Neural cell (in vitro differentiated cells): ENCODE data around the gene ADCY5. TPM values are rescaled to one million over a fixed set of nuclear protein-coding genes. Genes with fewer than 3 reads are reported as not detected.

ENCODE experiments used
- H2AFZ ChIP-seq: fragments of 200-600, 300-800 bp; sonication (generic), shearing (Covaris generic); 2 replicates; pipeline ENCODE4 v1.6.0; 2014; ENCODE audit warnings: low read depth, mild to moderate bottlenecking, antibody characterized with exemption, low read length, moderate library complexity
- H3F3A ChIP-seq: fragments of 200-600 bp; shearing (Covaris generic); 2 replicates; pipeline ENCODE4 v1.6.1; 2016; ENCODE audit warnings: mild to moderate bottlenecking, moderate library complexity, mixed read lengths, antibody characterized with exemption, low read length; ENCODE audit not compliant: insufficient read depth, poor library complexity, severe bottlenecking
- H3K27ac ChIP-seq: fragments of 200-600, 300-800 bp; sonication (generic), shearing (Covaris generic); 2 replicates; pipeline ENCODE4 v1.5.1; 2014; ENCODE audit warnings: mild to moderate bottlenecking, low read length, moderate library complexity
- H3K27me3 ChIP-seq: fragments of 300-800, 200-600 bp; sonication (generic), shearing (Covaris generic); 2 replicates; pipeline ENCODE4 v1.6.0; 2014; ENCODE audit warnings: mild to moderate bottlenecking, low read depth, low read length, moderate library complexity; ENCODE audit not compliant: insufficient read depth
- H3K36me3 ChIP-seq: fragments of 300-800, 200-600 bp; sonication (generic), shearing (Covaris generic); 2 replicates; pipeline ENCODE4 v1.5.1; 2014; ENCODE audit warnings: mild to moderate bottlenecking, antibody characterized with exemption, low read length, moderate library complexity; ENCODE audit not compliant: insufficient read depth
- H3K4me2 ChIP-seq: fragments of 300-800, 200-600 bp; sonication (generic), shearing (Covaris generic); 2 replicates; pipeline ENCODE4 v1.6.0; 2014; ENCODE audit warnings: mild to moderate bottlenecking, low read length
- H3K4me3 ChIP-seq: fragments of 300-800, 200-600 bp; sonication (generic), shearing (Covaris generic); 2 replicates; pipeline ENCODE4 v1.5.1; 2014; ENCODE audit warnings: mild to moderate bottlenecking, low read length, moderate library complexity
- H3K79me2 ChIP-seq: fragments of 200-600 bp; shearing (Covaris generic); replicated peaks from 2 replicates; pipeline ENCODE4 v1.6.0; 2014; ENCODE audit warnings: mild to moderate bottlenecking, low read length, moderate library complexity; ENCODE audit not compliant: insufficient read depth
- H3K9ac ChIP-seq: fragments of 300-800, 200-600 bp; sonication (generic), shearing (Covaris generic); 2 replicates; pipeline ENCODE4 v1.6.1; 2016; ENCODE audit warnings: mild to moderate bottlenecking, low read length, mixed read lengths
- H3K9me2 ChIP-seq: fragments of 200-600 bp; shearing (Covaris generic); 2 replicates; pipeline ENCODE4 v1.6.1; 2016; ENCODE audit warnings: mild to moderate bottlenecking, low read length, mixed read lengths; ENCODE audit not compliant: insufficient read depth
- H3K9me3 ChIP-seq: fragments of 200-600, 300-800 bp; sonication (generic), shearing (Covaris generic); 2 replicates; pipeline ENCODE4 v1.6.1; 2016; ENCODE audit warnings: mild to moderate bottlenecking, mixed run types, low read length, moderate library complexity, mixed read lengths
- H4K20me1 ChIP-seq: fragments of 200-600 bp; shearing (Covaris generic); 2 replicates; pipeline ENCODE4 v1.6.1; 2016; ENCODE audit warnings: mild to moderate bottlenecking, mixed run types; ENCODE audit not compliant: insufficient read depth
- CTCF ChIP-seq: fragments of 450-650 bp; IDR thresholded peaks from 2 replicates; pipeline ENCODE4 v1.5.1; 2014; ENCODE audit warnings: antibody characterized with exemption, mild to moderate bottlenecking, moderate library complexity; ENCODE audit not compliant: poor library complexity, severe bottlenecking
- EP300 ChIP-seq: fragments of 450-650 bp; conservative IDR thresholded peaks from 2 replicates; pipeline ENCODE4 v1.6.1; 2014; ENCODE audit warnings: antibody characterized with exemption, mild to moderate bottlenecking, moderate library complexity; ENCODE audit not compliant: poor library complexity, severe bottlenecking
- EZH2 ChIP-seq: fragments of 200-600, 300-800 bp; shearing (Covaris generic), sonication (generic); IDR thresholded peaks from 2 replicates; pipeline ENCODE4 v1.6.1; 2014; ENCODE audit warnings: antibody characterized with exemption, low read length, borderline replicate concordance, mild to moderate bottlenecking; ENCODE audit not compliant: insufficient read depth, poor library complexity, severe bottlenecking
- MXI1 ChIP-seq: fragments of 450-650 bp; conservative IDR thresholded peaks from 2 replicates; pipeline ENCODE4 v1.6.1; 2014; ENCODE audit warnings: antibody characterized with exemption, mild to moderate bottlenecking; ENCODE audit not compliant: poor library complexity, severe bottlenecking
- POLR2AphosphoS5 ChIP-seq: IDR thresholded peaks from 2 replicates; pipeline ENCODE4 v1.6.1; 2012
- RAD21 ChIP-seq: fragments of 450-650 bp; conservative IDR thresholded peaks from 2 replicates; pipeline ENCODE4 v1.6.1; 2014; ENCODE audit warnings: antibody characterized with exemption, mild to moderate bottlenecking, moderate library complexity
- REST ChIP-seq: IDR thresholded peaks from 2 replicates; pipeline ENCODE4 v1.6.1; 2012; ENCODE audit warnings: borderline replicate concordance
- SMC3 ChIP-seq: fragments of 450-650 bp; conservative IDR thresholded peaks from 2 replicates; pipeline ENCODE4 v1.6.1; 2014; ENCODE audit warnings: antibody characterized with exemption, mild to moderate bottlenecking, moderate library complexity; ENCODE audit not compliant: poor library complexity
- TAF1 ChIP-seq: IDR thresholded peaks from 2 replicates; pipeline ENCODE4 v1.6.1; 2012; ENCODE audit warnings: low read depth
- polyA plus RNA-seq: library from polyadenylated mRNA; depleted of rRNA; stranded (reverse); fragments of >200 nt; gene quantifications from 2 replicates; pipeline ENCODE4 v1.2.3, GENCODE V29; 2014

Gene ADCY5
- polyA plus RNA-seq, 1 donor from 2014 or later: 7.7 TPM

- Histone ChIP-seq H3K9me2 (no peaks in the 10 kb centered on the region), H3K36me3 (no peaks in the 10 kb centered on the region), H3K9me3 (no peaks in the 10 kb centered on the region), H3K9ac (no peak overlapping the region), H3K27ac (no peak overlapping the region), H3K79me2 (no peaks in the 10 kb centered on the region), H3K4me2 (no peak overlapping the region), H2AFZ (no peak overlapping the region), H3K4me3 (no peak overlapping the region), H3F3A (no peaks in the 10 kb centered on the region), H3K27me3 (no peaks in the 10 kb centered on the region), H4K20me1 (no peaks in the 10 kb centered on the region)
- TF ChIP-seq TAF1 (no peak), REST (no peak), SMC3 (no peak), MXI1 (no peak), EP300 (no peak), POLR2AphosphoS5 (no peak), CTCF (no peak), EZH2 (no peak), RAD21 (no peak)
Observed at GRCh38 chr3:123319760-123320159, 129.1 kb downstream of the ADCY5 start.

GRCh38 chr3:123318374-123318773, 130.5 kb downstream of the ADCY5 start:
- H3K4me2 ChIP-seq: no peak overlapping the region
- H3K79me2 ChIP-seq: no peaks in the 10 kb centered on the region
- TF ChIP-seq EP300 (no peak), POLR2AphosphoS5 (no peak), SMC3 (no peak), CTCF (no peak), TAF1 (no peak), REST (no peak), MXI1 (no peak), RAD21 (no peak), EZH2 (no peak)
- H3K9me3 ChIP-seq: no peaks in the 10 kb centered on the region
- no peak overlapping the region for H3K9ac ChIP-seq
- H3K4me3 ChIP-seq: no peak overlapping the region
- no peak overlapping the region for H2AFZ ChIP-seq
- no peak overlapping the region for H3K27ac ChIP-seq
- no peaks in the 10 kb centered on the region for H3K36me3 ChIP-seq
- no peaks in the 10 kb centered on the region for H3F3A ChIP-seq
- H4K20me1 ChIP-seq: no peaks in the 10 kb centered on the region
- H3K27me3 ChIP-seq: no peaks in the 10 kb centered on the region
- no peaks in the 10 kb centered on the region for H3K9me2 ChIP-seq
